GM10847 (cell line): ENCODE measurements around the gene NIN.

ENCODE experiments used
- POLR2A ChIP-seq: IDR thresholded peaks from 2 replicates; pipeline ENCODE4 v1.6.1; 2011; ENCODE audit not compliant: insufficient read length; ENCODE audit errors: extremely low read depth

NIN gene

GRCh38 chr14:50679674-50680073, 151.3 kb downstream of the NIN start:
- TF ChIP-seq POLR2A, result no peak

GRCh38 chr14:50678163-50678562, 152.8 kb downstream of the NIN start:
- TF ChIP-seq POLR2A, result no peak

GRCh38 chr14:50677527-50678063, 153.4 kb downstream of the NIN start:
- no peak for TF ChIP-seq POLR2A

GRCh38 chr14:50676814-50677516, 154.0 kb downstream of the NIN start:
- no peak for TF ChIP-seq POLR2A

GRCh38 chr14:50675597-50675996, 155.4 kb downstream of the NIN start:
- TF ChIP-seq POLR2A, result no peak

- TF ChIP-seq POLR2A, result no peak
Observed at GRCh38 chr14:50670866-50671256, 160.1 kb downstream of the NIN start.

GRCh38 chr14:50670196-50670865, 160.6 kb downstream of the NIN start:
- no peak for TF ChIP-seq POLR2A
